Occipital lobe (tissue), 2 donors: ENCODE results near the gene SLC30A3. TPM values are rescaled to one million over a fixed set of nuclear protein-coding genes. Genes with fewer than 3 reads are reported as not detected.
"Not testable (repeated sequence)": the region's sequence is repeated elsewhere in the genome, so short reads cannot be mapped to it uniquely, and the experiment has no call there.

Experiments used
- DNase-seq: peaks from one replicate; lab custom pipeline; 2025; lab: John Stamatoyannopoulos, UW
- total RNA-seq: library from RNA; depleted of rRNA; stranded (reverse); fragments of >200 nt; gene quantifications from one replicate; pipeline ENCODE4 v1.2.3, GENCODE V29; 2014

Gene SLC30A3, protein sequence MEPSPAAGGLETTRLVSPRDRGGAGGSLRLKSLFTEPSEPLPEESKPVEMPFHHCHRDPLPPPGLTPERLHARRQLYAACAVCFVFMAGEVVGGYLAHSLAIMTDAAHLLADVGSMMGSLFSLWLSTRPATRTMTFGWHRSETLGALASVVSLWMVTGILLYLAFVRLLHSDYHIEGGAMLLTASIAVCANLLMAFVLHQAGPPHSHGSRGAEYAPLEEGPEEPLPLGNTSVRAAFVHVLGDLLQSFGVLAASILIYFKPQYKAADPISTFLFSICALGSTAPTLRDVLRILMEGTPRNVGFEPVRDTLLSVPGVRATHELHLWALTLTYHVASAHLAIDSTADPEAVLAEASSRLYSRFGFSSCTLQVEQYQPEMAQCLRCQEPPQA
- total RNA-seq, result 0.47 TPM

DNA sequence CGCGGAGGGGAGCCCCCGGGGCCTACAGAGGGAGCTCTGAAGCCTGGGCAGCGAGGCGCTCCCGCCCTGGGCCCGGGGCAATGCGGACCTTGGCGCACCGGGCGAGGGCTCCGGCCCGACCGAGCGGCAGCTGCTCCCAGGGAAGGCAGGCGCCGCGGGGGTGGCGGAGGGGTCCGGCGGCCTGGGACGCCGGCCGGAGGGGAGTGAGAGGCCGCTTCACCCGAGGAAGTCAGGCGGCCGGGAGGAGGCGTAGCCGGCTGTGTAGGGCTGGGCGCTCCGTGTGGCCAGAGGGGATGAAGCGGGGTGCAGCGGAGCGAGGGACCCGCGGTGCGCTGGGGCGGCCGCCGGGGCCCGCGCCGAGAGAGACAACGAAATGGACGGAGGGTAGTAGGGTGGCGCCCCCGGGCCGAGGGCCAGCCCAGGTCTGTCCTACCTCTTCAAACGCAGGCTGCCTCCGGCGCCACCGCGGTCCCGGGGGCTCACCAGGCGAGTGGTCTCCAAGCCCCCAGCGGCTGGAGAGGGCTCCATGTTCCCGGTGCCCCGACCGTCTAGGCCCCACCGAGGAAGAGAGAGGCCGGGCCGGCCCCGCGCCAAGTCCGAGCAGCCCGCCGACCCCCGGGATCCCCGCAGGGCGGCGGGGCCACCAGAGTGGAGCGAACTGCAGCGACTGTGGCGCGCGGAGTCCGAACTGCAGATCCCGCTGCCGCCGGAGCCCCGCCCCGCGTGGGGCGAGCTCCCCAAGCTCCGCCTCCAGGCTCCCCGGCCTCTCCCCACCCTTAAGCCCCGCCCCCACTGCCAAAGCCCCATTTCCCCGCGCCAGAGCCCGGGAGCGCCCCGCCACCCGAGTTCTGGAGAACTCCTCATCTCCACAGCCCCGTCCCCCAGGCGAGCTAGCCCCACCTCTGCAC is at the start of gene SLC30A3:
TSS of gene SLC30A3 (minus strand) at position 669 of the 908 bp plus-strand sequence. CDS start at position 528, 141 bp downstream.
- DNase-seq, result peak; percentile 68

DNA sequence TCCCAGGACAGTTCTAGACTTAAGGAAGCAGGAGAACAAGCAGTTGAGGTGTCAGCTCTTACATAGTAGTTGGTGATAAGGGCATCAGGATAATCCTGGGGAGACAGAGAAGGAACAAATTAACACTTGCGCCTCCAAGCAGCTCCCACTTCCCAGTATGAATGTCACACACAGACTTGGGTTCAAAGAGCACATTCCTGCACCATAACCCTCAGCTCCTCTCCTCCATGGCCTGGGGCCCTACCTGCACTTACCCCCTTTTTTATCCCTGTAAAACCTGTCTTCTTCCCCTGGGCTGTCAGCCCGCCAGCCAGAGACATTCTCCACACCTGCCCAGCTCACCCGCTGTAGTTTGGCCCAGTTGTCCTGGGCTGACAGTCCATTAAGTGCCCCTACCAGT is 49.3 kb upstream of the SLC30A3 start:
- DNase-seq, result no peak

DNA sequence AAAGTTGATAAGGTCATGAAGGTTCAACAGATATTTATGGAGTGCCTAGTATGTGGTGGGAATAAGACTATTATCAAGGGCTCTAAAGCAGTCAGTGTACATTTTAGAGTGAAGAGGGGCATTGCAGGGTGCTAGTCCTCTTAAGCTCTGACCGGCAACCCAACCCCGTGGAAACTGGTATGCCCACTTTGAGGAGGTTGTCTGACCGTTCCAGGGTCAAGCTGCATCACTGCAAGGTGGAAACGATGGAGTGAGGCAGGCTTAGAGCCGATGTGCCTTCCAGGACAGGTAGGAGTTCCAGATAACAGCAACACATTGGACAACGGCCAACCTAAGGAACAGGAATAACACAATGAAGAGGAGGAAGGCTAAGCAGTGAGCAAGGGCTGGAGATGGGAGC is 46.8 kb upstream of the SLC30A3 start:
- no peak for DNase-seq

DNA sequence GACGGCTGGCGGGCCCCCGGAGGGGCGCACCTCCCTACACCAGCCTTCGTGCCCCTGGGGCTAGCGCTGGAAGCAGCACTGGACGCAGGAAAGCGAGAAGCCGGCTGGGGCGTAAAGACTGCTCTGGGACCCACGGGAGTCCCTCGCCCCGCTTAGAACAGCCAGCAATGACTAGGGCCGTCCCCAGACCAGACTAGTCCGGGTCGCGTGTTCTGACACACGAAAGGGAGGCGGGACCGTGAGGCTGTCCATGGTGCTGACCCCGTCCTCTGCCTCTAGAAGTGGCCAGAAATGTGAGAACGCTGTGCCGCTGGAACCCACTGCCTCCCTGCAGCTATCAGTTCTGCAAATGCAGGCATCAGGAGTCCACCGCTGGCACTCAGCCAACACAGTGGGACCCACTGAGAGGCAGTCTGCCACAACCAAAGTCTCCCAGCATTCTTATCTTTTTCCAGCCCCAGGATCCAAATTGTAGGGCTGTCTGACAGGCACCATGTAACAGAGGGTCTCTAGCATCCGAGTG is 45.6 kb upstream of the SLC30A3 start, which contains the start of gene UCN:
TSS of gene UCN (minus strand) at position 87 of the 523 bp plus-strand sequence. CDS start 550 bp downstream, outside the sequence.
- DNase-seq, result no peak

DNA sequence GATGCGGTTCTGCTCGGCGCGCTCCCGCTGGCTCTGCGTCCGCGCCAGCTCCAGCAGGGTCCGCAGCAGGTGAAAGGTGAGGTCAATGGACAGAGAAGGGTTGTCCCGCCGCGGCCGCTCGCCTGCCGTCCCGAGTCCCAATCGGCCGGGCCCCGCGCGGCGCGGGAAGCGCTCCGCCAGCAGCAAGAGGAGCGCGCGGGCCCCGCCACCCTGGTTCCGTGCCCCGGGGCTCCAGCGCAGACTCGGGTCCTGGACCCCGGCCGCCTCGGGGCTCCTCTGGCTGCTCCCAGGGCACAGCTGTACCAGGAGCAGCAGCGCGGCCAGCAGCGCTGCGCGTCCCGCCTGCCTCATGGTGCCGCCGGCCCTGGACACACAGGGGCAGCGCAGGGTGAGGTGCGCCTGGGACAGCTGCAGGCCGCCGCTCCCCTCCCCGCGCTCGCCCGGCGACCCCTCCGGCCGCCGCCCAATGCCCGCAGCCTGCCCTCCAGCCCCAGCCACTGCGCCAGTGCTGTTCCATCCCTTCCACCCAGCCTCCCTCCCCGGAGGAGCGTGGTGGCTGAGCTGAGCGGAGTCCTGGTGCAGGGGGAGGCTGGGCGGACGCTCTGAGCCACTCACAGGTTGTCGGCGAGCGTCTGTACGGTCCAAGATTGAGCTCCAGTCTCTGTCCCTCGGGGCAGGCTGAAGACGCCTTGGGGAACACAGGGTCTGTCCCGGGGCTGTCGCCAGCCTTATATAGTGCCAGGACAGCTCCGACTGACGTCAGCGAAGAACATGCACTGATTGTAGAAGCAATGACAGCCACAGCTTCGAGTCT is 44.9 kb upstream of the SLC30A3 start:
- DNase-seq, result no peak

DNA sequence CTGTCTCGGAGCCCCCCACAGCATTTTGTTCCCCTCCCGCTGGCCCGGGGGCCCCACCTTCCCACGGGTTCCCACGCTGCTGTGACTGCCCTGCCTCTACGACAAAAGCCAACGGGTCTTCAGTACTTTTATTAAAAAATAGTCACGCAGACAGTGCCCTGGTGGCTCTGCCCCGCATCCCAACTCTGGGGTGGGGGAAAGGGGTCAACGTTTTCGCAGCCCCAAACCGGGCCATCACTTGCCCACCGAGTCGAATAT is 44.4 kb upstream of the SLC30A3 start:
- DNase-seq, result no peak

DNA sequence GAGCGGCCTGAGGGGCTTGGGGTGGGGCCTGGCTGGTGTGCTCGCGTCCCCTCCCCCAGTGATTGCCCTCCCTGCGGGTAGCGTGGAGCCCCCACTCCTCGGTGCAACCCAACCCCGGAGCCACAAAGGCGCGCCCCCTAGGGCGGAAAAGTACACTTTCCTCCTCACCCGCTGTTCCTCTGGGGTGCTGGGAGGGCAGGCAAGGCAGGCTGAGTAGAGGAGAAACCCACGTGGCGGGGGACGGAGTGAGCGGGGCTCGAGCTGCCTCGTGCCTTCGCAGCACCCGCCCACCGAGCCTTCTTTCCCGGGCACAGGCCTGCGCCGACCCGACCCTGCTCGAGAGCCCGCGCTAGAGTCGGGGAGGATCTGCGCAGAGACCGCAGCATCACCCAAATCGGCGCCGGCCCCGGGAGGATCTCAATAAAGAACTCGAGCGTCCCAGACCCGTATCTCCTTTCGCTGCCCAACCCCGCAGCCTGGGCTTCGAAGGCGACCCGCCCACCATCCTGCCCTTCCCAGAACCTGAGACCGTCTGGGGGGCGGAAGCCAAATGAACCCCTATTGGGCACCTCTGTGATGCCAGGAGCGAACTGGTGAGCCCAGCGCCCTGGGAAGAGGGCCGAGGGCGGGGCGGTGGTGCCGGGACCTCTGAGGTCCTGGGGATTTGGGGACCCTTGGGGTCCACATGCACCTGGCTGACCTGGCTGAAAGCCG is 43.9 kb upstream of the SLC30A3 start:
- DNase-seq, result no peak

DNA sequence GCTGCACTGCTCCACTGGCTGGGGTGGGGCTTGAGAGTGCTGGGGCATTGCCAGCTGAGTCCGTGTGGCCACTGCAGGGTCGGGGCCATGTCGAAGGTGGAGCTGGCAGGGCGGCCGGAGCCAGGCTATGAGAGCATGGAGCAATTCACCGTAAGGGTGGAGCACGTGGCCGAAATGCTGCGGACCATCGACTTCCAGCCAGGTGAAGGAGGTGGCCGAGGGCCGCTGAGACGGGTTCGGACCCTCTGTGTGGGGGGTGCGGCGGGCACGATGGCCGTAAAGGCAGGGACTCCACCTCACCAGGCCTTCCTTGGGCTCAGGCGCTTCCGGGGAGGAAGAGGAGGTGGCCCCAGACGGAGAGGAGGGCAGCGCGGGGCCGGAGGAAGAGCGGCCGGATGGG is 43.3 kb upstream of the SLC30A3 start:
- no peak for DNase-seq

DNA sequence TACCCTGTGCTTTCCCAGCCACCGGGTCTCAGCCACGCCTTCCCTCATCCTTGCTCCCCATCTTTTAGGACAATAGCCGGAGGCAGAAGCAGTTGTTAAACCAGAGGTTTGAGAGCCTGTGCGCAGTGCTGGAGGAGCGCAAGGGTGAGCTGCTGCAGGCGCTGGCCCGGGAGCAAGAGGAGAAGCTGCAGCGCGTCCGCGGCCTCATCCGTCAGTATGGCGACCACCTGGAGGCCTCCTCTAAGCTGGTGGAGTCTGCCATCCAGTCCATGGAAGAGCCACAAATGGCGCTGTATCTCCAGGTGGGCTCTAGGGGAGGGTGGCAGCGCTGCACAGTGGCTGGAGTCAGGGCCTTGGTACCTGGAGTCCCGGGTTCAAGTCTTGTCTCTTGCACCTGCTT is 42.7 kb upstream of the SLC30A3 start:
- no peak for DNase-seq

DNA sequence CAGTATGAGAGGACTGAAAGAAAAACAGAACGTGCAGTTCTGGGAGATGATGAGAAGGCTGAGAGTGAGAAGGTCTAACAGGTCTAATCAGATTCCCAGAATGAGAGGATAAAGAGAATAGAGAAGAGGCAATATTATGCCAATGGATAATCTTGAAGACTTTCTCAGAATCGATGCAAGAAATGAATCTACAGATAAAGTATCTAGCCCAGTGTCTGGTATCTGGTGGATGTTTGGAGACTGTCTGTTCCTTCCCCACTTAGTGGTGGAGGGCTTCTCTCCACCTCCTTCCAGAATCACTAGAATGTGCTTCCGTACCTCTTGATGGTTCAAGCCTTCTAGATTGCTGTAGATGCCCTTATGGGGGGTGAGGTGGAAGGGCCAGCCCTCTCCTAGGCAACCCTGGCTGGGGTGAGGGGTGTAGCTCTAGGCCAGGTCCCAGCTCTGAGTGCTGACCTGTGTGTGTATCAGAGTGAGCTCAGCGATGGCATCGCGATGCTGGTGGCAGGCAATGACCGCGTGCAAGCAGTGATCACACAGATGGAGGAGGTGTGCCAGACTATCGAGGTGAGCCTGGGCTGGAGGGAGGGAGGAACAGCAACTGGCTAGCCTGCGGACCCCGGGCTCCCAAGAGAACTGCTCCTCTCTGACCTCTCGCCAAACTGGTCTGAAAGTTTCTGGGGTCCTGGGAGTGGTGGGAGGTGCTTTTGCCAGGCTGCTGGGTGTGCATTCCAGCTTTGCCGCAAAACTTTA is 41.8 kb upstream of the SLC30A3 start:
- DNase-seq, result no peak

DNA sequence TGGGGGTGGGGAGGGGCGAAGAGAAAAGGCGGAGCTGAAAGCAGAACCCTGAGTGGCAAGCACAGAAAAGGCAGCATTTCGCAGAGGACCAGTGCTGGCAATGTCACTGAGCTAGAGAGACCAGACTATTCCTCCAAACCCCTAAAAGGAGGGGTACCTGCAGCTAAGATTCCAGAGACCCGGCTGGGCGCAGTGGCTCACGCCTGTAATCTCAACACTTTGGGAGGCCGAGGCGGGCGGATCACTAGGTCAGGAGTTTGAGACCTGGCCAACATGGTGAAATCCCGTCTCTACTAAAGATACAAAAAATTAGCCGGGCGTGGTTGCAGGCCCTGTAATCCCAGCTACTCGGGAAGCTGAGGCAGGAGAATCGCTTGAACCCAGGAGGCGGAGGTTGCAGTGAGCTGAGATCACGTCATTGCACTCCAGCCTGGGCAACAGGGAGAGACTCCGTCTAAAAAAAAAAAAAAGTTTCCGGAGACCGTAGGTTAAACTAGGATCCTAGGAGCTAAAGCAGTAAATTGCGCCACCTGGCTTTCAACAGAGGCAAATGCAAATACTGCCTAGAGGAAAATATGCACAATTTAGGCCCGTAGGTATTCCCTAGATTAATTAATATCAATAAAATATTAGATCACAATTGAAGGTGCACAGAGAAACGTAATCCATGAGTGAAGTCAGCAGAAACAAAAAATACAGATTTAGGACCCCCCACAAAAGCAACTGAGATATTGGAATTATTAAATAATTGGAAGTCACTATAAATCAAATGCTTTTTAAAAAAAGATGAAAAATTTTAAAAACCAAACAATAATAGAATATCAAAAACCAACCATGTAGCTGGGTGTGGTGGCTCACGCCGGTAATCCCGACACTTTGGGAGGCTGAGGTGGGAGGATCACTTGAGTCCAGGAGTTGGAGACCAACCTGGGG is 40.5 kb upstream of the SLC30A3 start:
- DNase-seq, result no peak

DNA sequence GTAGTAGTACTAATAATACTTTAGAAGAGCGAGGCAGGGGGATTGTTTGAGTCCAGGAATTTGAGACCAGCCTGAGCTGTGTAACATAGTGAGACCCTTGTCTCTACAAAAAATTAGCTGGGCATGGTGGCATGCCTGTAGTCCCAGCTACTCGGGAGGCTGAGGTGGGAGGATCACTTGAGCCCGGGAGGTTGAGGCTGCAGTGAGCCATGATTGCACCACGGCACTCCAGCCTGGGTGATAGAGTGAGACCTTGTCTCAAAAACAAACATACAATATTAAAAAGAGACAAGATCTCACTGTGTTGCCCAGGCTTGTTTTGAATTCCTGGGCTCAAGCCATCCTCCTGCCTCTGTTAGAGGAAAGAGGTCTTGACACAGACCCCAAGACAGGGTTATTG is 37.8 kb upstream of the SLC30A3 start:
- not testable (repeated sequence) for DNase-seq

DNA sequence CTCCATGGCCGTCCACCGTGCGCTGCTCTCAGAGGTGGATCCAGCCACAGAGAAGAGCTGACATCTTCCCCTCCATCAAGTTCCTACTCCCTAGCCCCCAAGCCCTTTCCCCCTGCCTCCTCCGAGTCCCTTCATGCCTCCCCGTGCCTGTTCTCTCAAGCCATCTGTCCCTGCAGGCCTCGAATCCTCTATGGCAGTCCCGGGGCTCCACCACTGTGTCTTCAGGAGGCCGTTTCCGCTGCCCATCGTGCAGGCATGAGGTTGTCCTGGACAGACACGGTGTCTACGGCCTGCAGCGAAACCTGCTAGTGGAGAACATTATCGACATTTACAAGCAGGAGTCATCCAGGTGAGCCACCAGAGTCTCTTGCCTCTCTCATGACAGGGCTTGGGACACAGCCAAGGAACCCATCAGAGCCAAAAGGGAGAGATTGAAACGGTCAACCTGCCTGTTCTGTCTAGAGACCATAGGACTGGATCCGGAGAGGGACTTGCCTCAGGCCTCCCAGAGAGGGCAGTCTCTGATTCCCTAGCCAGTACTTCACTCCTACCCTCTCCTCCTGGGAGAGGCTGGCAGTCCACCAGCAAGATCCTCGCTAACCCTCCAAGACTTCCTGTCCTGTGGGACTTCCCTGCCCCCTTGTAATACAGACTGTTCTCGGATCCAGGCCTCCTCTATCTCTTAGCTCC is 35.7 kb upstream of the SLC30A3 start:
- DNase-seq, result no peak

DNA sequence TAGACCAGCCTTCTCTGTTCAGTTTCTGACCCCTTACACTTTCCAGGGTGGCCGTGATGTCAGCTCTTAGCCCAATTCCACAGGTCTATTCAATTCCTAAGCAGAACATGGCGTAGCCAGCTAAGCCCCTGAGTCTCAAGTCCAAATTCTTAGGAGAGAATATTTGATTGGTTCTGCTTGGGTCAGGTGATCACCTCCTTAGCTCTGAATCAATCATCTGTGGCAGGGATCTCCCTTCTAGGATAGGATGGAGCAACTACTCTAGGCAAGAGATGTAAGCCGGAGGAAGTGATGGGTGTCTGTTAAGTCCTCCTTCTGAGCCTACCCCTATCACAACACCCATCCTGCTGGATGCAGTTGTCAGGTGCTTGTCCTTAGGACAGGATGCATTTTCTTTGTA is 34.3 kb upstream of the SLC30A3 start:
- no peak for DNase-seq

DNA sequence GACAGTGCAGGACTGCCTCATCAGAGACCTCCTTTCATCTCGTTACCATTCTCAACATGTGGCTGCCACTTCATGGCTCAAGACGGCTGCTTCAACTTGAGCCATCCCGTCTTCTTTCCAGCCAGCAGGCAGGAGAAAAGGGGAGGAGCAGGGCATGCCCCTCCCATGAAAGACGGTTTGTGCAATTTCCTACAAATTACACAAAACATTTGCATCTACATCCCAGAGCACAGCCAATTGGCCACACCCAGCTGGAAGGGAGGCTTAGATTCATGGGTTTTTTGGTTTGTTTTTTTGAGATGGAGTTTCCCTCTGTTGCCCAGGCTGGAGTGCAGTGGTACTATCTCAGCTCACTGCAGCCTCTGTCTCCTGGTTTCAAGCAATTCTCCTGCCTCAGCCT is 33.6 kb upstream of the SLC30A3 start:
- no peak for DNase-seq

DNA sequence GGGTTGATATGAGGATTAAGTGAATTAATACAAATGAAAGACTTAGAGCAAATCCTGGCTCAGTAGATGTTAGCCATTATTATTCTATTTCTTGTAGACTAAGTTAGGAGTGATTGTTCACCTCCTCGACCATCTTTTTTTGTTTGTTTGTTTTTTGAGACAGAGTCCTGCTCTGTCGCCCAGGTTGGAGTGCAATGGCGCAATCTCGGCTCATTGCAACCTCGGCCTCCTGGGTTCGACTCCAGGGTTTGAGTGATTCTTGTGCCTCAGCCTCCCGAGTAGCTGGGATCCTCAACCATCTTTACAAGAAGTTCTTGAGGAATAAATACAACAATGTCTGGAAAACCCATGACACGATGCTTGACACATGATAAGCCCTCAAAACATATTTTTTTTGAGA is 32.1 kb upstream of the SLC30A3 start:
- DNase-seq, result no peak

DNA sequence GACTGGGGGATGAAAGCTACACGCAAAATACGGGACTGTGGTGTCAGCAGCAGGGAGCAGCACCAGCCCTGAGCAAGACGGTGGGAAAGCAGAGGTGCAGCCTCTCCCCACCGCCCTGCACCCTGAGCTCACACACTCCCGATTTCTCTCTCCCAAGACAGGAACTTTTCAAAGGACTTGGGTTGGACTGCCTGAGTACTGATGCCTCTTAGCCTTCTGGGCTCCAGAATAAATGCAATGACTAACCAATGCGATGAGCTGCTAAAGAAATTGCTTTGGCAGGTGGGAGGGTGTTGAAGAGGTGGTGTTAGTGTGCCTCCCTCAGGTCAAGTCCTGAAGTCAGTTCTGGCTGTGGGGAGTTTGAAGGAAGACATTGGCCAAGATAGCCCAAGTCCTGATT is 29.0 kb upstream of the SLC30A3 start:
- no peak for DNase-seq

DNA sequence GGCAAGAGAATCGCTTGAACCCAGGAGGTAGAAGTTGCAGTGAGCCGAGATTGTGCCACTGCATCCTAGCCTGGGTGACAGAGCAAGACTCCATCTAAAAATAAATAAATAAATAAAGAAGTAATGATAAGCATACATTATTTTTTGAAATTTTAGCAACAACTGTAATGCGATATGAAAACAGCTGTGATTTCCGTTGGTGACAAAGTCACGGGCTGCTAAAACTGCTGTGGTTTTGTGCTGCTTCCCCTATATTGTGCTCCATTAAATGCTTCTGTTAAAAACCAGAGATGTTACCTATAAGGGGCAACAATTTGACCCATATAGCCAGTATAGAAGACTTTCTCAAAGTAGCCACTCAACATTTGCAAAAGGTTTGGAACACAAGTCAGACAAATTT is 27.7 kb upstream of the SLC30A3 start:
- DNase-seq, result no peak

DNA sequence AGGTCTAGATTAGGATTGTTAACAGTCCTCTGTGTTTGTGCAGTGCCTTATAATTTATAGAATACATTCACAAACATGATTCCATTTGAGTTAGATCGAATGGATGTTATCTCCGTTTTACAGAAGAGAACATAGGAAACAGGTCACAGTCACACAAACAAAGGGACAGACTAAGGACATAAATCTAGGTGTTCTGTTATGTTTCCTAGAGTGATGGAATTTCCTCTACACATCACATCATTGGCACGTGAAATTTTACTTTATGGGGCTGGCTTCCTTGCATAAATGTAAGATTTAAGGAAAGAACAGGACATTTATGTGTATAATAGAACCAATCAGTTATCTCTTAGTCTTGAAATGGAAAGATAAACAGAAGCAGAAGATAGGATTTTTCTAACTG is 25.8 kb upstream of the SLC30A3 start:
- no peak for DNase-seq
